ENCODE measurements around the gene C17orf75. TPM values are rescaled to one million over a fixed set of nuclear protein-coding genes. Genes with fewer than 3 reads are reported as not detected.
"Not testable (repeated sequence)": the region's sequence is repeated elsewhere in the genome, so short reads cannot be mapped to it uniquely, and the experiment has no call there.

The C17orf75 gene
- total RNA-seq, 2 donors from 2014 or later: 7.6 to 15.6 TPM

- ATAC-seq (no peak), DNase-seq (no peak)
- Histone ChIP-seq H3K4me3 (no peak overlapping the region), H3K27ac (no peak overlapping the region), H3K27me3 (no peaks in the 10 kb centered on the region), H3K36me3 (replicated peaks in 1 of 2; ENCODE audit: insufficient read depth in 1 of 2, low read depth in 2 of 2) (peaks cover 3 to 43% of the 10 kb centered on the region in 2 donors), H3K9me3 (no peaks in the 10 kb centered on the region), H3K4me1 (peaks cover 30% of the 10 kb centered on the region)
- 83 to 84% methylated on average over 8 of the region's 8 CpGs for WGBS, 2 donors
- intact Hi-C loops (cut with DNase I): no loop called here
- TF ChIP-seq CTCF (IDR thresholded peaks at IDR 0.05): no peak
- TF ChIP-seq POLR2A (IDR thresholded peaks at IDR 0.05): no peak
Observed at GRCh38 chr17:32357615-32358014, 15.6 kb upstream of the C17orf75 start.

DNA sequence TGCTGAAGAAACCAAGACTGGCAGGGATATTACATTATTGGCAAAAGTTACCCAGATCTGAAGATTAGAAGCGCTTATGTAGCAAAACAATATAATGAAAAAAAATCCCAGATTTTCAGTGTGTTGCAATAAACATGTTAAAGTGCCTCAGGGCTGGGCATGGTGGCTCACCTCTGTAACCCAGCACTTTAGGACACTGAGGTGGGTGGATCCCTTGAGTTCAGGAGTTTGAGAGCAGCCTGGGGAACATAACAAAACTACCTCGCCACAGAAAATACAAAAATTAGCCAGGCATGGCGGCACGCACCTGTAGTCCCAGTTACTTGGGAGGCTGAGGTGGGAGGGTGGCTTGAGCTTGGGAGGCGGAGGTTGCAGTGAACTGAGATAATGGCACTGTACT, 14.8 kb upstream of the C17orf75 start:
- Histone ChIP-seq H3K9me3 (no peaks in the 10 kb centered on the region), H3K27ac (no peak overlapping the region), H3K36me3 (replicated peaks in 1 of 2; ENCODE audit: insufficient read depth in 1 of 2, low read depth in 2 of 2) (peaks cover 3 to 39% of the 10 kb centered on the region in 2 donors), H3K4me3 (no peak overlapping the region), H3K4me1 (peaks cover 39% of the 10 kb centered on the region), H3K27me3 (no peaks in the 10 kb centered on the region)
- intact Hi-C loops (cut with DNase I): no loop called here
- ATAC-seq (no peak), DNase-seq (no peak)
- no peak for TF ChIP-seq CTCF (IDR thresholded peaks at IDR 0.05)
- WGBS, 2 donors: 92 to 95% methylated on average over 5 of the region's 5 CpGs

- Histone ChIP-seq H3K36me3 (replicated peaks in 1 of 2; ENCODE audit: insufficient read depth in 1 of 2, low read depth in 2 of 2) (peaks cover 3 to 36% of the 10 kb centered on the region in 2 donors), H3K27ac (no peak overlapping the region)
- WGBS, 2 donors: 88 to 96% methylated on average over 3 of the region's 3 CpGs
Observed at GRCh38 chr17:32356378-32356743, 14.4 kb upstream of the C17orf75 start.

DNA sequence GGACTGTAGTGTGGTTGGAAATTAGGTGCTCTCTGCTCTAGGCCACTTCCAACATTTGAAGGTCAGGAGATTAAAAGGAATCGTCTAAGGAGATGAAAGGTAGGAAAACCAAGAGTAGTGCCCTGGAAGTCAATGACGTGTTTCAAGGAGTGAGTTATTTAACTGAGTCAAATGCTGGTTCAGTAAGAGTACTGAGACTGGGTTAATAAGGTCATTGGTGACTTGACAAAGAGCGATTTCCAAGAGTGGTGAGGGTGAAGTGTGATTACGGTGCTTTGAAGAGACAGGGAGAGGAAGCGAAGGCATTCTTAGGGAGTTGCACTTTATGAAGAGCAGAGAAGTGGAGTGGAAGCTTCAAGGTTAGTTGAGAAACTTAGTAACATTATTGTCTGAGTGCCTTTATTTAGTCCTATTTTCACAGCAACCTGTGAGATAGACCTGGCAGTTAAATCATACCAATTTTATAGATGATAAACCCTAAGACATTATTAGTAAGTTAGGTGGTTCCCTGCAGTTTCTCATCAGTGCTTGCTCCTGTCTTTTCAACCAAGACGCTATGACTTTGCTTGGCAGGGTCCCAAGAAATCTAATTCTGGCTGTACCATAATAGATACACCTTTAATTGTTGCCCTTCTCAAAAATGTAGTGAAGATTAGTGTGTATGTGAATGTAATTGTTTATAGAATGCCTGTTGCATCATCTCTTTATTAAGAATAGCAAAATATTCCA, 13.8 kb upstream of the C17orf75 start:
- intact Hi-C loops (cut with DNase I): no loop called here

More at GRCh38 chr17:32356378-32356743, 14.4 kb upstream of the C17orf75 start:
- DNase-seq (no peak), ATAC-seq (no peak)
- TF ChIP-seq POLR2A (IDR thresholded peaks at IDR 0.05) (no peak), CTCF (IDR thresholded peaks at IDR 0.05) (no peak)
- peaks cover 39% of the 10 kb centered on the region for H3K4me1 ChIP-seq
- H3K9me3 ChIP-seq: no peaks in the 10 kb centered on the region
- H3K27me3 ChIP-seq: no peaks in the 10 kb centered on the region
- no peak overlapping the region for H3K4me3 ChIP-seq
- intact Hi-C loops (cut with DNase I): no loop called here

DNA sequence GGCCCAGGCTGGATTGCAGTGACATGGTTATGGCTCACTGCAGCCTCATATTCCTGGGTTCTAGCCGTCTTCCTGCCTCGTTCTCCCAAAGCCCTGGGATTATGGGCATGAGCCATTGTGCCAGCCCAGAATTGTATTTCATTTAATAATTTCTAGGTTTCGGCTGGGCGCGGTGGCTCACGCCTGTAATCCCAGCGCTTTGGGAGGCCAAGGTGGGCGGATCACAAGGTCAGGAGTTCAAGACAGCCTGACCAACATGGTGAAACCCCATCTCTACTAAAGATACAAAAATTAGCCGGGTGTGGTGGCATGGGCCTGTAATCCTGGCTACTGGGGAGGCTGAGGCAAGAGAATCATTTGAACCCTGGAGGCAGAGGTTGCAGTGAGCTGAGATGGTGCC, 10.8 kb upstream of the C17orf75 start:
- ATAC-seq; H3K36me3 ChIP-seq (replicated peaks in 1 of 2; ENCODE audit: insufficient read depth in 1 of 2, low read depth in 2 of 2); intact Hi-C loops (cut with DNase I); DNase-seq; H3K27ac ChIP-seq; H3K9me3 ChIP-seq; H3K27me3 ChIP-seq; H3K4me3 ChIP-seq: not testable (repeated sequence)
- 92 to 95% methylated on average over 9 of the region's 9 CpGs for WGBS, 2 donors
- H3K4me1 ChIP-seq: peaks cover 44% of the 10 kb centered on the region

More for the DNA sequence above, 13.8 kb upstream of the C17orf75 start:
- no peak overlapping the region for H3K4me3 ChIP-seq
- H3K36me3 ChIP-seq (replicated peaks in 1 of 2; ENCODE audit: insufficient read depth in 1 of 2, low read depth in 2 of 2): peaks cover 3 to 31% of the 10 kb centered on the region in 2 donors
- ATAC-seq (peak; percentile 10), DNase-seq (no peak)
- peaks cover 39% of the 10 kb centered on the region for H3K4me1 ChIP-seq
- no peaks in the 10 kb centered on the region for H3K9me3 ChIP-seq
- no peak for TF ChIP-seq POLR2A (IDR thresholded peaks at IDR 0.05)
- no peak for TF ChIP-seq CTCF (IDR thresholded peaks at IDR 0.05)
- no peaks in the 10 kb centered on the region for H3K27me3 ChIP-seq
- 28 to 44% methylated on average over 6 of the region's 6 CpGs for WGBS, 2 donors
- H3K27ac ChIP-seq: no peak overlapping the region
